HT-29 (cell line): ENCODE data around the gene METTL3. TPM values are rescaled to one million over a fixed set of nuclear protein-coding genes. Genes with fewer than 3 reads are reported as not detected.
"Not testable (repeated sequence)": the region's sequence is repeated elsewhere in the genome, so short reads cannot be mapped to it uniquely, and the experiment has no call there.

Experiments
- DNase-seq: peaks from one replicate; pipeline ENCODE4 v3.0.0-alpha.2; 2015; ENCODE audit warnings: low spot score
- total RNA-seq: library from RNA; depleted of rRNA; stranded (reverse); fragments of >200 nt; shearing (Covaris generic); gene quantifications from 2 replicates; pipeline ENCODE4 v1.2.3, GENCODE V29; 2014; rRNA removed

The METTL3 gene
- total RNA-seq = 39.7 and 41.0 TPM in 2 replicates

- DNase-seq = peak; percentile 96
Measured at GRCh38 chr14:21510735-21511657, at the start of gene METTL3. METTL3 (minus strand) TSS chr14:21511340; CDS start chr14:21511223, 117 bp downstream.

GRCh38 chr14:21558703-21559170, 47.6 kb upstream of the METTL3 start:
- no peak for DNase-seq

GRCh38 chr14:21557084-21557901, 46.2 kb upstream of the METTL3 start:
- peak; percentile 91 for DNase-seq

- no peak for DNase-seq
Measured at GRCh38 chr14:21556378-21557083, 45.4 kb upstream of the METTL3 start.

- DNase-seq = no peak
Measured at GRCh38 chr14:21553266-21553665, 42.1 kb upstream of the METTL3 start.

GRCh38 chr14:21544588-21544987, 33.4 kb upstream of the METTL3 start:
- DNase-seq = not testable (repeated sequence)

- DNase-seq = no peak
Measured at GRCh38 chr14:21543963-21544362, 32.8 kb upstream of the METTL3 start.

- no peak for DNase-seq
Measured at GRCh38 chr14:21543521-21543960, 32.4 kb upstream of the METTL3 start.

- DNase-seq = no peak
Measured at GRCh38 chr14:21541413-21542074, 30.4 kb upstream of the METTL3 start.

- no peak for DNase-seq
Measured at GRCh38 chr14:21539189-21539940, 28.2 kb upstream of the METTL3 start.

GRCh38 chr14:21537090-21537424, 25.9 kb upstream of the METTL3 start:
- DNase-seq = no peak

- no peak for DNase-seq
Measured at GRCh38 chr14:21536418-21537089, 25.4 kb upstream of the METTL3 start.

- DNase-seq = no peak
Measured at GRCh38 chr14:21535545-21536417, 24.6 kb upstream of the METTL3 start.

- DNase-seq = no peak
Measured at GRCh38 chr14:21534576-21534975, 23.4 kb upstream of the METTL3 start.

GRCh38 chr14:21533294-21533693, 22.2 kb upstream of the METTL3 start:
- no peak for DNase-seq

- no peak for DNase-seq
Measured at GRCh38 chr14:21529515-21529914, 18.4 kb upstream of the METTL3 start.

- DNase-seq = no peak
Measured at GRCh38 chr14:21528381-21529348, 17.5 kb upstream of the METTL3 start.

- no peak for DNase-seq
Measured at GRCh38 chr14:21527318-21527679, 16.2 kb upstream of the METTL3 start.
